ENCODE results near the gene MAPT.

DNA sequence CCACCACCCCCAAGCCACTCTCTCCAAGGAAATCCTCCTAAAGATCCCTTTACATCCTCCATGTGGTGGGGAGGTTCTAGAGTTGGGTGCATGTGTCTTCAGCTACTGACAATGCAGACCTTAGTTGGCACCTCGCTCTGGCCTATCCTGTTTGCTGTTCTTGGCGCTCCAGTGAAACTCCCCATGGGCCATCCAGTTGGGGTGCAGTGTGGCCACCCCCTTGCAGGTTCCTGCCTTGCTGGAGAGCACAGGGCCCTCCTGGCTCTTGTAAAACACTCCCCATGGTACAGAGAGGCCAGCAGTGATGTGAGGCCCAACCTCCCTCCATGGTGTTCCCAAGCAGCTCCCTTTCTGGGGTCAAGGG, 82.0 kb downstream of the MAPT start:
- TF ChIP-seq, protein P1, sequence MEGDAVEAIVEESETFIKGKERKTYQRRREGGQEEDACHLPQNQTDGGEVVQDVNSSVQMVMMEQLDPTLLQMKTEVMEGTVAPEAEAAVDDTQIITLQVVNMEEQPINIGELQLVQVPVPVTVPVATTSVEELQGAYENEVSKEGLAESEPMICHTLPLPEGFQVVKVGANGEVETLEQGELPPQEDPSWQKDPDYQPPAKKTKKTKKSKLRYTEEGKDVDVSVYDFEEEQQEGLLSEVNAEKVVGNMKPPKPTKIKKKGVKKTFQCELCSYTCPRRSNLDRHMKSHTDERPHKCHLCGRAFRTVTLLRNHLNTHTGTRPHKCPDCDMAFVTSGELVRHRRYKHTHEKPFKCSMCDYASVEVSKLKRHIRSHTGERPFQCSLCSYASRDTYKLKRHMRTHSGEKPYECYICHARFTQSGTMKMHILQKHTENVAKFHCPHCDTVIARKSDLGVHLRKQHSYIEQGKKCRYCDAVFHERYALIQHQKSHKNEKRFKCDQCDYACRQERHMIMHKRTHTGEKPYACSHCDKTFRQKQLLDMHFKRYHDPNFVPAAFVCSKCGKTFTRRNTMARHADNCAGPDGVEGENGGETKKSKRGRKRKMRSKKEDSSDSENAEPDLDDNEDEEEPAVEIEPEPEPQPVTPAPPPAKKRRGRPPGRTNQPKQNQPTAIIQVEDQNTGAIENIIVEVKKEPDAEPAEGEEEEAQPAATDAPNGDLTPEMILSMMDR (IDR thresholded peaks at IDR 0.05) = no peak
- TF ChIP-seq POLR2A (IDR thresholded peaks at IDR 0.05) = no peak

All from testis (tissue), 2 donors.